ENCODE results near the gene HSPA4L. TPM values are rescaled to one million over a fixed set of nuclear protein-coding genes. Genes with fewer than 3 reads are reported as not detected.

The HSPA4L gene
- total and polyA plus RNA-seq, 10 of the 15 experiments (the other 5 are each of a cell fraction or from before 2014, with no cell fraction given), result 8.6 to 40.5 (median 21.4) TPM

DNA sequence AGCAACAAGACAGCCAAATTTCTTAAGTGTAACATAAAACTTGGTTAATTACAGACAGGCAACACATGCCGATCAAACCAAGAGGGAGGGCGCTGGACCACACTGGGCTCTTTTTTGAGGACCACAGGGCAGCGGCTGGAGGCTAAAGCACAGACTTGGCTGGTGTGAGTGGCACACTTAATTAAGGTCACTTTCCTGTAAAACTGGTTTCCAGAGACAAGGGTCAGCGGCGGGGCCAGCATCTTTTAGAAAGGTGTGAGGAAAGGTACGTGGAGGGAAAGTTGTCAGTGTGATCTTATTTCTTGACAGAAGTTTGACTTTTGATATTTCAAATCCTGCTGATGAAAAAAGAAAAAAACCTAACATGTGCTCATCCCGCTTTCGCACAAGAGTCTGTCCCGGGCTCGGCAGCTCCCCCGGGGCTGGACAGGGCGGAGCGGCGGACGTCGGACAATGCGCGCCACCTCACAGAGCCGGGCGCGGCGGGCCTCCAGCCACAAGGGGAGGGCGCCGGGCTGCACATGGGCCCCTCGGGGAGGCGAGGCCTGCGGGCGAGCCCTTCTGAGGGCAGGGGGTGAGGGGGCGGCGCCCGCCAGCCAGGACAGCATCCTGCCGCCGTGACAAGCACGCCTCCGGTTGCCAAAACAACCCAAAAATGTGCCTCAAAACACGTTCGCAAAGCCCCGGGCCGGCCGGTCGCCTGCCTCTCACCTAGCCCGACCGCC is 660 bp upstream of the HSPA4L start (continued):
- TF ChIP-seq, protein P1, sequence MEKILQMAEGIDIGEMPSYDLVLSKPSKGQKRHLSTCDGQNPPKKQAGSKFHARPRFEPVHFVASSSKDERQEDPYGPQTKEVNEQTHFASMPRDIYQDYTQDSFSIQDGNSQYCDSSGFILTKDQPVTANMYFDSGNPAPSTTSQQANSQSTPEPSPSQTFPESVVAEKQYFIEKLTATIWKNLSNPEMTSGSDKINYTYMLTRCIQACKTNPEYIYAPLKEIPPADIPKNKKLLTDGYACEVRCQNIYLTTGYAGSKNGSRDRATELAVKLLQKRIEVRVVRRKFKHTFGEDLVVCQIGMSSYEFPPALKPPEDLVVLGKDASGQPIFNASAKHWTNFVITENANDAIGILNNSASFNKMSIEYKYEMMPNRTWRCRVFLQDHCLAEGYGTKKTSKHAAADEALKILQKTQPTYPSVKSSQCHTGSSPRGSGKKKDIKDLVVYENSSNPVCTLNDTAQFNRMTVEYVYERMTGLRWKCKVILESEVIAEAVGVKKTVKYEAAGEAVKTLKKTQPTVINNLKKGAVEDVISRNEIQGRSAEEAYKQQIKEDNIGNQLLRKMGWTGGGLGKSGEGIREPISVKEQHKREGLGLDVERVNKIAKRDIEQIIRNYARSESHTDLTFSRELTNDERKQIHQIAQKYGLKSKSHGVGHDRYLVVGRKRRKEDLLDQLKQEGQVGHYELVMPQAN (conservative IDR thresholded peaks at IDR 0.05), result no peak; the same call in 1 of the 2 replicates
- TF ChIP-seq NR2F1 (conservative IDR thresholded peaks at IDR 0.05) (peak; percentile 16; the same call in 1 of the 2 replicates), ZBED1 (IDR thresholded peaks at IDR 0.05; ENCODE audit: borderline replicate concordance) (no peak), BRCA1 (IDR thresholded peaks at IDR 0.05; ENCODE audit: low read depth, low read length) (no peak), RB1 (IDR thresholded peaks at IDR 0.05; ENCODE audit: borderline replicate concordance) (0 out of 2 replicates have a peak, but pooled peaks have one; percentile 57), TCF7 (IDR thresholded peaks at IDR 0.05; ENCODE audit: borderline replicate concordance) (no peak), POLR2AphosphoS5 (IDR thresholded peaks at IDR 0.05; ENCODE audit: low read length) (no peak), BMI1 (IDR thresholded peaks at IDR 0.05; ENCODE audit: borderline replicate concordance) (no peak), SMAD1 (IDR thresholded peaks at IDR 0.05; ENCODE audit: low read depth, partially characterized antibody) (no peak), JUNB (IDR thresholded peaks at IDR 0.05) (no peak), TARDBP (IDR thresholded peaks at IDR 0.05; ENCODE audit: borderline replicate concordance) (no peak), MXI1 (IDR thresholded peaks at IDR 0.05; ENCODE audit: low read depth, low read length) (peak; percentile 58), FOS (IDR thresholded peaks at IDR 0.05; ENCODE audit: borderline replicate concordance, extremely low read depth, insufficient read length) (no peak), TBL1XR1 (IDR thresholded peaks at IDR 0.05; ENCODE audit: low read depth, low read length) (no peak)
- TF ChIP-seq, protein P2, sequence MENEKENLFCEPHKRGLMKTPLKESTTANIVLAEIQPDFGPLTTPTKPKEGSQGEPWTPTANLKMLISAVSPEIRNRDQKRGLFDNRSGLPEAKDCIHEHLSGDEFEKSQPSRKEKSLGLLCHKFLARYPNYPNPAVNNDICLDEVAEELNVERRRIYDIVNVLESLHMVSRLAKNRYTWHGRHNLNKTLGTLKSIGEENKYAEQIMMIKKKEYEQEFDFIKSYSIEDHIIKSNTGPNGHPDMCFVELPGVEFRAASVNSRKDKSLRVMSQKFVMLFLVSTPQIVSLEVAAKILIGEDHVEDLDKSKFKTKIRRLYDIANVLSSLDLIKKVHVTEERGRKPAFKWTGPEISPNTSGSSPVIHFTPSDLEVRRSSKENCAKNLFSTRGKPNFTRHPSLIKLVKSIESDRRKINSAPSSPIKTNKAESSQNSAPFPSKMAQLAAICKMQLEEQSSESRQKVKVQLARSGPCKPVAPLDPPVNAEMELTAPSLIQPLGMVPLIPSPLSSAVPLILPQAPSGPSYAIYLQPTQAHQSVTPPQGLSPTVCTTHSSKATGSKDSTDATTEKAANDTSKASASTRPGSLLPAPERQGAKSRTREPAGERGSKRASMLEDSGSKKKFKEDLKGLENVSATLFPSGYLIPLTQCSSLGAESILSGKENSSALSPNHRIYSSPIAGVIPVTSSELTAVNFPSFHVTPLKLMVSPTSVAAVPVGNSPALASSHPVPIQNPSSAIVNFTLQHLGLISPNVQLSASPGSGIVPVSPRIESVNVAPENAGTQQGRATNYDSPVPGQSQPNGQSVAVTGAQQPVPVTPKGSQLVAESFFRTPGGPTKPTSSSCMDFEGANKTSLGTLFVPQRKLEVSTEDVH (IDR thresholded peaks at IDR 0.05; ENCODE audit: low read depth, partially characterized antibody), result no peak
- TF ChIP-seq, protein P3, sequence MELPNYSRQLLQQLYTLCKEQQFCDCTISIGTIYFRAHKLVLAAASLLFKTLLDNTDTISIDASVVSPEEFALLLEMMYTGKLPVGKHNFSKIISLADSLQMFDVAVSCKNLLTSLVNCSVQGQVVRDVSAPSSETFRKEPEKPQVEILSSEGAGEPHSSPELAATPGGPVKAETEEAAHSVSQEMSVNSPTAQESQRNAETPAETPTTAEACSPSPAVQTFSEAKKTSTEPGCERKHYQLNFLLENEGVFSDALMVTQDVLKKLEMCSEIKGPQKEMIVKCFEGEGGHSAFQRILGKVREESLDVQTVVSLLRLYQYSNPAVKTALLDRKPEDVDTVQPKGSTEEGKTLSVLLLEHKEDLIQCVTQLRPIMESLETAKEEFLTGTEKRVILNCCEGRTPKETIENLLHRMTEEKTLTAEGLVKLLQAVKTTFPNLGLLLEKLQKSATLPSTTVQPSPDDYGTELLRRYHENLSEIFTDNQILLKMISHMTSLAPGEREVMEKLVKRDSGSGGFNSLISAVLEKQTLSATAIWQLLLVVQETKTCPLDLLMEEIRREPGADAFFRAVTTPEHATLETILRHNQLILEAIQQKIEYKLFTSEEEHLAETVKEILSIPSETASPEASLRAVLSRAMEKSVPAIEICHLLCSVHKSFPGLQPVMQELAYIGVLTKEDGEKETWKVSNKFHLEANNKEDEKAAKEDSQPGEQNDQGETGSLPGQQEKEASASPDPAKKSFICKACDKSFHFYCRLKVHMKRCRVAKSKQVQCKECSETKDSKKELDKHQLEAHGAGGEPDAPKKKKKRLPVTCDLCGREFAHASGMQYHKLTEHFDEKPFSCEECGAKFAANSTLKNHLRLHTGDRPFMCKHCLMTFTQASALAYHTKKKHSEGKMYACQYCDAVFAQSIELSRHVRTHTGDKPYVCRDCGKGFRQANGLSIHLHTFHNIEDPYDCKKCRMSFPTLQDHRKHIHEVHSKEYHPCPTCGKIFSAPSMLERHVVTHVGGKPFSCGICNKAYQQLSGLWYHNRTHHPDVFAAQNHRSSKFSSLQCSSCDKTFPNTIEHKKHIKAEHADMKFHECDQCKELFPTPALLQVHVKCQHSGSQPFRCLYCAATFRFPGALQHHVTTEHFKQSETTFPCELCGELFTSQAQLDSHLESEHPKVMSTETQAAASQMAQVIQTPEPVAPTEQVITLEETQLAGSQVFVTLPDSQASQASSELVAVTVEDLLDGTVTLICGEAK (IDR thresholded peaks at IDR 0.05; ENCODE audit: borderline replicate concordance), result no peak
- TF ChIP-seq, protein P4, sequence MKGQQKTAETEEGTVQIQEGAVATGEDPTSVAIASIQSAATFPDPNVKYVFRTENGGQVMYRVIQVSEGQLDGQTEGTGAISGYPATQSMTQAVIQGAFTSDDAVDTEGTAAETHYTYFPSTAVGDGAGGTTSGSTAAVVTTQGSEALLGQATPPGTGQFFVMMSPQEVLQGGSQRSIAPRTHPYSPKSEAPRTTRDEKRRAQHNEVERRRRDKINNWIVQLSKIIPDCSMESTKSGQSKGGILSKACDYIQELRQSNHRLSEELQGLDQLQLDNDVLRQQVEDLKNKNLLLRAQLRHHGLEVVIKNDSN (IDR thresholded peaks at IDR 0.05; ENCODE audit: borderline replicate concordance, extremely low read length, insufficient read depth, low read depth, low read length), result no peak
- TF ChIP-seq, protein P5, sequence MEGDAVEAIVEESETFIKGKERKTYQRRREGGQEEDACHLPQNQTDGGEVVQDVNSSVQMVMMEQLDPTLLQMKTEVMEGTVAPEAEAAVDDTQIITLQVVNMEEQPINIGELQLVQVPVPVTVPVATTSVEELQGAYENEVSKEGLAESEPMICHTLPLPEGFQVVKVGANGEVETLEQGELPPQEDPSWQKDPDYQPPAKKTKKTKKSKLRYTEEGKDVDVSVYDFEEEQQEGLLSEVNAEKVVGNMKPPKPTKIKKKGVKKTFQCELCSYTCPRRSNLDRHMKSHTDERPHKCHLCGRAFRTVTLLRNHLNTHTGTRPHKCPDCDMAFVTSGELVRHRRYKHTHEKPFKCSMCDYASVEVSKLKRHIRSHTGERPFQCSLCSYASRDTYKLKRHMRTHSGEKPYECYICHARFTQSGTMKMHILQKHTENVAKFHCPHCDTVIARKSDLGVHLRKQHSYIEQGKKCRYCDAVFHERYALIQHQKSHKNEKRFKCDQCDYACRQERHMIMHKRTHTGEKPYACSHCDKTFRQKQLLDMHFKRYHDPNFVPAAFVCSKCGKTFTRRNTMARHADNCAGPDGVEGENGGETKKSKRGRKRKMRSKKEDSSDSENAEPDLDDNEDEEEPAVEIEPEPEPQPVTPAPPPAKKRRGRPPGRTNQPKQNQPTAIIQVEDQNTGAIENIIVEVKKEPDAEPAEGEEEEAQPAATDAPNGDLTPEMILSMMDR (IDR thresholded peaks at IDR 0.05 in 2 of 3, conservative IDR thresholded peaks at IDR 0.05 in 1 of 3; ENCODE audit: control insufficient read depth in 2 of 3, extremely low read depth in 1 of 3, insufficient read depth in 1 of 3, low read depth in 3 of 3, low read length in 3 of 3), result no peak
